Activated T-cell treated with anti-CD3 and anti-CD28 coated beads for 1 hour (primary cell): Measurements from ENCODE around the gene DHRS2.
"Not testable (repeated sequence)": the region's sequence is repeated elsewhere in the genome, so short reads cannot be mapped to it uniquely, and the experiment has no call there.

ENCODE experiments used
- DNase-seq: peaks from one replicate; pipeline ENCODE4 v3.0.0-alpha.2; 2020; ENCODE audit warnings: low read depth

DHRS2 gene

GRCh38 chr14:23648764-23649460 is 12.7 kb downstream of the DHRS2 start:
- DNase-seq: no peak

- no peak for DNase-seq
Measured at GRCh38 chr14:23650506-23650905, 14.3 kb downstream of the DHRS2 start.

GRCh38 chr14:23653051-23653450 is 16.9 kb downstream of the DHRS2 start:
- no peak for DNase-seq

GRCh38 chr14:23654231-23654630 is 18.1 kb downstream of the DHRS2 start:
- DNase-seq: no peak

GRCh38 chr14:23657959-23658470 is 21.9 kb downstream of the DHRS2 start:
- no peak for DNase-seq

GRCh38 chr14:23660290-23661226 is 24.4 kb downstream of the DHRS2 start:
- DNase-seq: peak; percentile 8

- no peak for DNase-seq
Measured at GRCh38 chr14:23661542-23661941, 25.4 kb downstream of the DHRS2 start.

- DNase-seq: no peak
Measured at GRCh38 chr14:23663127-23663526, 27.0 kb downstream of the DHRS2 start.

GRCh38 chr14:23663711-23664110 is 27.5 kb downstream of the DHRS2 start:
- no peak for DNase-seq

GRCh38 chr14:23664207-23664885 is 28.2 kb downstream of the DHRS2 start:
- DNase-seq: no peak

- DNase-seq: no peak
Measured at GRCh38 chr14:23665302-23666016, 29.3 kb downstream of the DHRS2 start.

- DNase-seq: no peak
Measured at GRCh38 chr14:23667134-23667533, 31.0 kb downstream of the DHRS2 start.

- DNase-seq: no peak
Measured at GRCh38 chr14:23669441-23669840, 33.3 kb downstream of the DHRS2 start.

GRCh38 chr14:23670481-23670880 is 34.3 kb downstream of the DHRS2 start:
- DNase-seq: no peak

GRCh38 chr14:23672200-23672599 is 36.0 kb downstream of the DHRS2 start:
- DNase-seq: no peak

- DNase-seq: no peak
Measured at GRCh38 chr14:23675337-23675736, 39.2 kb downstream of the DHRS2 start.

GRCh38 chr14:23675906-23676305 is 39.7 kb downstream of the DHRS2 start:
- DNase-seq: no peak

GRCh38 chr14:23681337-23681736 is 45.2 kb downstream of the DHRS2 start:
- no peak for DNase-seq

GRCh38 chr14:23689709-23690514 is 53.7 kb downstream of the DHRS2 start:
- DNase-seq: not testable (repeated sequence)

GRCh38 chr14:23692416-23692815 is 56.3 kb downstream of the DHRS2 start:
- no peak for DNase-seq

- no peak for DNase-seq
Measured at GRCh38 chr14:23693252-23693775, 57.1 kb downstream of the DHRS2 start.
